Measurements from ENCODE around the gene HTRA3.

DNA sequence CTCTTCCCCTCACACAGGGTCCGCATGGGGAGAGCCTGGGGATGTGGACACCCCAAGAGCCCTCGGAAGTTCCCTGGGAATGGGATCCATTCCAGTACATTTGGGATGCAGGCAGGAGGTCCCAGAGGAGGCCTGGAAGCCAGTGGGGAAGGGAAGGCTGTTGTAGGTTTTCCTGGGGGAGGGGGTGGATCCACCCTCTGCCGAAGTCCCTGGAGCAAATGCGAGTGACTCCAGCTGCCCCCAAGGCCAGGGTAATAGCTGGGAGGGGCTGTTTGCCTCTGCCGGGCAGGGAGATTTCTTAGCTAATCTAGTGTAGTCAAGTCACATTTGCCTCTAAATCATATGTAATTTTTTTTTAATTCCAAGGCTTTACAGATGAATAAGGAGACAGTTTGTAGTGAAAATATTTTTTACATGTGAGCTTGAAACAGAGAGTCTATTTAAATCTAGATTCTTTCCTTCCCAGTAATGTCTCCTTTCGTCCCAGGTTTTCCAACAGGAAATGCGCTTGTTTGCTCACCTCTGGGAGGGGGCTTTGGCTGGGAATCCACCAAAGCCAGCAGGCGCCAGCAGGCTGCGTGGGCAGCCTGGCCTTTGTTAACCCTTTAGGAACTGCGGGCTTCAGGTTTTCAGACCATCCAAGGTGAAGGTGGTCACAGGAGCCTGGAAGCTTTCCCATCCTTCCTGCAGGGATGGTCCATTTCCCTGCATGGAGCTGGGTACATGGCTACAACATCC lies 43.7 kb upstream of the HTRA3 start:
- TF ChIP-seq, protein P1, sequence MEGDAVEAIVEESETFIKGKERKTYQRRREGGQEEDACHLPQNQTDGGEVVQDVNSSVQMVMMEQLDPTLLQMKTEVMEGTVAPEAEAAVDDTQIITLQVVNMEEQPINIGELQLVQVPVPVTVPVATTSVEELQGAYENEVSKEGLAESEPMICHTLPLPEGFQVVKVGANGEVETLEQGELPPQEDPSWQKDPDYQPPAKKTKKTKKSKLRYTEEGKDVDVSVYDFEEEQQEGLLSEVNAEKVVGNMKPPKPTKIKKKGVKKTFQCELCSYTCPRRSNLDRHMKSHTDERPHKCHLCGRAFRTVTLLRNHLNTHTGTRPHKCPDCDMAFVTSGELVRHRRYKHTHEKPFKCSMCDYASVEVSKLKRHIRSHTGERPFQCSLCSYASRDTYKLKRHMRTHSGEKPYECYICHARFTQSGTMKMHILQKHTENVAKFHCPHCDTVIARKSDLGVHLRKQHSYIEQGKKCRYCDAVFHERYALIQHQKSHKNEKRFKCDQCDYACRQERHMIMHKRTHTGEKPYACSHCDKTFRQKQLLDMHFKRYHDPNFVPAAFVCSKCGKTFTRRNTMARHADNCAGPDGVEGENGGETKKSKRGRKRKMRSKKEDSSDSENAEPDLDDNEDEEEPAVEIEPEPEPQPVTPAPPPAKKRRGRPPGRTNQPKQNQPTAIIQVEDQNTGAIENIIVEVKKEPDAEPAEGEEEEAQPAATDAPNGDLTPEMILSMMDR (IDR thresholded peaks at IDR 0.05; ENCODE audit: insufficient read depth, low read length), result no peak
- TF ChIP-seq POLR2AphosphoS5 (IDR thresholded peaks at IDR 0.05; ENCODE audit: low read depth), result no peak
- TF ChIP-seq GABPA (IDR thresholded peaks at IDR 0.05; ENCODE audit: low read depth), result no peak
